ENCODE results near the gene MAST2.

- TF ChIP-seq ZNF24 (IDR thresholded peaks at IDR 0.05), result no peak
- no peak for TF ChIP-seq MYC (IDR thresholded peaks at IDR 0.05; ENCODE audit: low read depth, low read length)
- TF ChIP-seq MYC (CRISPR knock-in tag; IDR thresholded peaks at IDR 0.05; ENCODE audit: borderline replicate concordance, low read depth), result no peak
Observed at GRCh38 chr1:45804669-45804969, 1.2 kb downstream of the MAST2 start.
